HG03342 (cell line): ENCODE data around the gene PIP5K1B.

ENCODE experiments used
- ATAC-seq: cut with Tn5 transposase; IDR thresholded peaks from one replicate; pipeline ENCODE4 v1.9.1; 2021; ENCODE audit warnings: mild to moderate bottlenecking, moderate library complexity; ENCODE audit not compliant: unreplicated experiment

The PIP5K1B gene

DNA sequence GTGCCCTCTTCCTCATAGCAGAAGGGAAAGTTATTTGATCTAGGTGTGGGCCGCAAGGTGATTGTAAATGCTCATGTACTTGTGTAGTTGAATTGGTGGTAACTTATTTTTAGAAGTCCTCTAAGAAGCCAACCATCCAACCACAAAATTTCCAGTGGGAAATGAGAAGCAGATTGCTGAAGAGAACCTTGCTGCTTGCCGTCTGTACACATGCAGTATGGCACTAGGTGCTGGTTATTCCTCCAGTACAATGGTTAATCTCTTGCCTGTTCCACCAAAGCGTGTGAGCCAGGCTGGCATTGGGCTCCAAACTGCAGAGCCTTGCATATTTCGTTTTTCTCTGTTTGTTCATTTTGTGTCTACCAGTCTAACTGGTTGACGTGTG lies 28.0 kb downstream of the PIP5K1B start:
- ATAC-seq, result no peak

DNA sequence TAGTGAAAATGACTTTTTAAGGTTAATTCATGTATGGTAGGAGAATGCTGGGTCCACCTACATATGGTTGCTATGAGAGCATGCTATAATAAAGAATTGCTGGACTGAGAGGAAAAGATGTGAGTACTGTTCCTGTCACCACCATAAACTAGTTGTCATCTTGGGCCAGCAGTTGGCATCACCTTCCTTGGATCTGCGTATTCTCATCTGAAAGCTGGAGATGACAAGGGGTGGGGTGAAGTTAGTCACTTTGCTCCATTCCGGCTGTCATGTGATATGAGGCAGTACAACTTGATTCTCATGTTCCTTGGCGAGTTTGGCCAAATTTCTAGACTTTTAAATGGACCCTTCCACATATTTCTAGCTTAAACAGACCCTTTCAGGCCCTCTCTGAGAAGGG lies 33.3 kb downstream of the PIP5K1B start:
- ATAC-seq, result no peak

DNA sequence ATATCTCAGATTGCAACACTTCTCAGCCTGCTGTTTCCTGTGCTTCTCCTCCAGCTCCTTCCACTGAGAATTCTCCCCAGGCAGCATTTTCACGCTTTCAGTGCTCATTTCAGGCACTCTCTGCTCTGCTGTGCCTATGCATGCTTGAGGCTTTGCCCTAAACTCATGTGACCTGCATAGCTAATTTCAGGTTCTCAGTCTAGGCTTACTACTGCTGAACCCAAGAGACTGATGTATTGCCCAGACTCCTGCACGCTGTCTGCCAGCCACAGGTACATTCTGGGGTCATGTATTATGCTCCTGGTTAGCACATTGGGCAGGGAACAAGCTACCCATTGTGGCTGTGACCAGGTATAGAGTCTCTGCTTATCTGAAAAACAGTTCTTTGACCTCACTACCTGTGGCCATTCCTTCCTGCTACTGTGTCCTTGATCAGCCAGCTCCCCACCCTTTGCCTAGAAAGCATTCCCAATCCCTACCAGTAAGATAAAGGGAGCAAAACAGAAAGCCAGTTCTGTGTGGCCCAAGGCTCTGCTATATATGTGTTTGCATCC lies 34.7 kb downstream of the PIP5K1B start:
- no peak for ATAC-seq

DNA sequence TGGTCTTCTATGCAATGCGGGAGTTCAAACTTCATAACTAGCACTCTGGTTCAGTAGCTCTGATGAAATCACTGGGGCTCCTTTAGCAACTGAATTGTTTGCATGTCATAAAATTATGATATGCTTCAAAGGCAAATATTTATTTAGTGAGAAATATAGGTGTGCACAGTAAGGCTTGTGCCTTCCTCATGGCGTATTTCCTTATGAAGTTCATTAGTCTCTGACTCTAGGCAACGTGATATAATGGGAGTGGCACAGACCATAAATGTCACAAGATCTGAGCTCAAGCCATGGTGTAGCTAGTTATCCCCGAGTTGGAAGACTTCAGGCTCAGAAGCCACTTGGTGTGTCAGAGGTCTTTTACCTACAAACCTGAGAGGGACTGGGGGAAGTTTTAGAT lies 35.5 kb downstream of the PIP5K1B start:
- no peak for ATAC-seq

DNA sequence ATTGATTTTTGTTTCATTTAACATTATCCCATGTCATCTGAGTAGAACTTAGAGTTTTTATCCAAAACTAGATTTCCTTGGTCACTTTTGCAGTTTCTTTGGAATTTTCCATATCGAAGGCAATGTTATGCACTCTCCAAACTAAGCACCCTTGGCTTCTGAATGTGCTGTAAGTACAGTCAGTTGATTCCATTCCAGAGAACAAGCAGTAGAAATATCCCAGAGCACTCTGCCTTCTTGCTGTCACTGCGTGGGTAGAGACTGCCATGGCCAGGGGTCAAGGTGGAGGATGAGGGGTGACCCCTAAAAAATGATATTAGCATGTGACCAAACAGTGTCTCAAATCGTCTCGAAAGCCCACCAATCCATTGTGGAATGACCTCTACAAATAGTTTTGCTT lies 36.2 kb downstream of the PIP5K1B start:
- ATAC-seq, result no peak

DNA sequence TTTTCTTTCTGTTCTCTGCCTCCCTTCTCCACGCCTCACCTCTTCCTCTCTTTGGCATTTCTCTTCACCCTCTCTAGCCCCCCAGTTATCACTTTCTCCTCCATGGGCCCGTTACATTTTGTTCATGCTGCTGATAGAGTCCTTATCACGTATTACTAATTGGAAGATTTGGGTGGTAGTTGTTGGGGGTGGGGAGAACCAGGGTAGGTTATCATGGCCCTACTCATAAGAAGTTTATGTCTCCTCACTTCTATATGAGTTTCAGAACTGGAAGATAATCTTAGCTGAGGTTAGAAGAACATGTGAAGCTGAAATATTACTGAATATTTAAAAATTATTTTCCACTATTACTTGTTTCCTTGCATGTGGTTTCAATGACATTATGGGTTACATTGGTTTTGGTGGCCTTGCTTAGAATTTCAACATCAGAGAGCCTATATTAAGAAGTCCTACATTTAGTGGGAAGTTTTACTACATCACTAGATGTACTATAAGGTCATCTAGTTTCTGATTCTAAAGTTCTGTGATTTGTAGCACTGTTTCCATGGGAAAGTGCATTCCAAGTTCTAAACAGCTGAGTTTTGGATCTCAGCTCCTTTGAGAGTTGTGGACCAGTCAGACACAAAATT lies 36.8 kb downstream of the PIP5K1B start:
- ATAC-seq, result no peak

DNA sequence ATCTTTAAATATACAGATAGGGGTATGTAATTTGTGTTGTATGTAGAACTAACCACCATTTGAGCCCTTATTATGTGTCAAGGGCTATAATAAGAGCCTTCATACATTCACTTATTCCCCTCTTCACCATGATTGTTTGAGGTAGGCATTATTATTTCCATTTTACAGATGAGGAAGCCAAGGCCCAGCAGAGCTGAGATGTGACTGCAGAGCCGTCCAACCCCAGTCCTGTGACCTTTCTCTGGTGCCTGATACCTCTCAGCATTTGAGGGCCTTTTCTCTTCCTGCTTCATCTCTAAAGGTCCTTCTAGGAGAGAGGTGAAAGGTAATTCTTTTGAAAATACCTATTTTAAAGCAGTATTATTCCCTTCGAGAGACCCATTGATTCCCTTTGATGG lies 37.3 kb downstream of the PIP5K1B start:
- ATAC-seq, result no peak

DNA sequence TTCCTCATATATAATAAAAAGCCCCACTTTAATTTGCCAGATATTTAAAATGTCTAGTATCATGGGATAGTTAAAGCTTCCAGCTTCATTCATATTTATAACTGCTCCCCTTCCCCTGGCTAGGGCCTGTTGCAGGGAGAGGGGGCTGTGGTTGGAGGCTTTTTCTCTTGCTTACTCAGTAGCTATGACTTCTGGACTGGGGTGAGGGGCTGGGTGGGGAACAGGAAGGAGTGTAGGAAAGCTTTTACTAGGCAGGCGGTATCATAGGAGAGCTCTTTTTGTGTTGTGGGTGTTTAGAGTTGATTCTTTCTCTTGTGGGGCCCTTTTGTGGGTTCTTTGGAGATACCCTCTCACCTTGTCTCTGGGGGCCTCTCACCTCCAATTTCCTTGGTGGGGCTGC lies 39.4 kb downstream of the PIP5K1B start:
- no peak for ATAC-seq

DNA sequence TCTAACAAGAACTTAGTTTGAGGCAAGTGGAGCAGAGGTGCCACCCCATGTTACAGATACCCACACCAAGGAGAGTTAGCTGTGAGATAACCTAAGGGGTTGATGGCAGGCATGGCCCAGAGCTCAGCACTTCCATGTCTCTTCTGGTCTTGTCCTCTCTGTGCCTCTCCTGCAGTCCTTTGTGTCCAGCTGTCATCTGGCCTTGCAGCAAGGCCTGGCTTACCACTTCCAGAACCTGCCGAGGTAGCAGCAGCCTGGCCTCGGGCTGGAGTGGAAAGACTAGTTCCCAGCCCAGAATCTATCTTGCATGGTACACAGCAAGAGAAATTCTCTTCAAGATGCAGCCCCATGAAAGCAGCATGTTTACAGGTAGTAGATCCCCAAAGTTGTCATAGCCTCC lies 41.5 kb downstream of the PIP5K1B start:
- no peak for ATAC-seq

DNA sequence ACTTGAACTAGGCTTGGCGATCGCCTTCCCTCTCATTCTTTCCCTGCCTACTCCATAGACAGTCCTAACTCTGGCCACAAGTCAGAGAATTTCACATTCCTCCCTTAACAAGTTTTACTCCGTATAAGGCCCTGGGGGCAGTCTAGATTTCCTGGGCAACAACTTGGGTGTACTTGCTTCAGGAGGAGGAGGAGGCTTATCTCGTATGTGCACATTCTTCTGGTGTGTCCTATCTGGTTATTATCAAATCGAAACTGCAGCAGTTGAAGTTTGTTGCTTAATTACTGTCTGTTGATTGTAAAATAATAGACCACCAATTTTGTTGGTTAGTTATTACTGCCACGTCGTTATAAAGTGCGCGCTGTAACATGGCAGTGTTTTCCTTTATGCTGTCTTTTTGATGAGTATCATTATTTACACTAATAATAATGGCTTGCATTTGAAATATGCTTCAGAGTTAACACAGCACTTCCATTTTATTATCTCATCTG lies 42.0 kb downstream of the PIP5K1B start:
- no peak for ATAC-seq

DNA sequence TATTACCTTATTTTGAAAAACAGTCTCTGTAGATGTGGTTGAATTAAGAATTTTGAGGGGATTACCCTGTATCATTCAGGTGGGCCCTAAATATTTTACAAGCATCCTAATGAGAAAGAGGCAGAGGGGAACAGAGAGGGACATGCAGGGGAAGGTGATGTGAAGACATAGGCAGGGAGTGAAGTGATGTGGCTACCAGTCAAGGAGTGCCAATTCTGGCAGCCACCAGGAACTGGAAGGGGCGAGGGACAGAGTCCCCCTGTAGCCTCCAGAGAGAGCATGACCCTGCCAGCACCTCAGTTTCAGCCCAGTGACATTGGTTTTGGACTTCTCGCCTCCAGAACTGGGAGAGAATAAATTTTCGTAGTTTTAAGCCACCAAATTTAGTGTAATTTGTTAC lies 44.1 kb downstream of the PIP5K1B start:
- ATAC-seq, result no peak

DNA sequence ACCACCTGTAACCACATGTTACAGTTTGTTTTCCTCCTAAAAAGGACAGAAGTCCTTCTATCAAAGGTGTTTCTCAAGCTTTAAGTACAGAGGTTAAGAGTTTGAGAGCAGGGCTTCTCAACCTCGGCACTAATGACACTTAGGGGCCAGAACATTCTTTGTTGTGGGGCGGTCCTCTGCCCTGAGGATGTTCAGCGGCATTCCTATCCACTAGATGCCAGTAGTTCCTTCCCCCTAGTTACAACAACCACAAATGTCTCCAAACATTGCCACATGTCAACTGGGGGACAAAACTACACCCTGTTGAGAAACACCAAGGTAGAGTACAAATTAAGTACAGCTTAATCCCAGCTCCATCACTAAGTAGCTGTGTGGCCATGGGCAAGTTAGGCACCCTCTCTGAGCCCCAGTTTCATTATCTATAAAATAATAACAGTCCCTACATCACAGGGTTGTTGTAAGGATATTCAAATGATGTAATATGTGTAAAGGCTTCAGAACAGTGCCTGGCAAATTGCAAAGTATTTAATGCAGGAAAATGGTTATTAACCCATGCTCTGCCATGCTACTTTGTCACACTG lies 44.6 kb downstream of the PIP5K1B start:
- ATAC-seq, result no peak

DNA sequence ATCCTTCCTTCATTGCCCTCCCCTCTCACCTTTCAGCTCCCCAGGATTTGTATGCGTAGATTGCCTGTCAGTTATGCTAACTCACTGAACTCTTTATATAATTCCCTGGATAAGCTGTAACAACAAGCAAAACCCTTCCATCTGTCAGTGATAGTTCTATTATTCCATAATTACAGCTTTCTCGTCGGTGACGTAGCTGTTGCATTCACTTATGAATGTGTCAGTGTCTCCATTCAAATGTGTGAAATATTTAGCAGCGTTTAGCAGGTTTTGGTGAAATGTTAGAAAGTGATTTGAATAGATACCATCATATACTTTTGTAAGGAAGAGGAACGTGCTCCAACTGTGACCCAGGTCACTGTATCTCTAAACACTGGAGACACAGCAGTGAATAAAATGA lies 45.2 kb downstream of the PIP5K1B start:
- no peak for ATAC-seq

DNA sequence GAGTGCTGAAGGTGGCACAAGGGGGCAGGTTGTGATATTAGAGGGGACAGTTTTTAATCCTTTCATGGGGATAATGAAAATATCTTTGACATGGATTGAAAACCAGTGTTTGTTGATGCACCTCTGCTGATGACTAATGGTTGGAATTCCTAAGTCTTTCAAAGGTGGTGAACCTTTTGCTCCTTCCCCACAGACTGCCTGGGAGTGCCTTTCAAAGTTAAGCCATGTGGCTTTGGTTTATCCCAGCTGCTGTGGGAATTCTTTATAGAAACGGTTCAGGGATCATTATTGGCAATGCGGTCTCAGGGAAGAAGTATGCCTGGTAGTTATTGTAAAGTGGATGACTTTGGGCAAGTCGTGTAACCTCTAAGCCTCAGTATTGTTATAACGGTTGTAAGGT lies 45.7 kb downstream of the PIP5K1B start:
- ATAC-seq, result no peak

DNA sequence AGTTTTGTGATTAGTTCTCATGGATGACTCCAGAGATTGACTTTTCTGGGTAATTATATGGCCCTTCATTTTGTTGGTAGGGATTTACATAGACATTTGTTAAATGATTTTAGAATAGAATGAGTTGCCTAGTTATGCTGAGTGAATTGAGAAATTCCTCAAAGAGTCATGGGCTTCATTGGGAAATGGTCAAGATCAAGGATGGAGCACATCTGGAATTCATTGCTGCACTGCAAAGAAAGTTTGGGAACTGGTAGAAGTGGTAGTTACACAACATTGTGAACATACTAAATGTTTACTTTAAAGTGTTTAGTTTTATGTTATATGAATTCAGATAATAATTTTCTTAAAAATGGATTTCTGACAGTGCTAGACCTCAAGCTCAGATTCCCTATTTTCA lies 46.5 kb downstream of the PIP5K1B start:
- ATAC-seq, result no peak

DNA sequence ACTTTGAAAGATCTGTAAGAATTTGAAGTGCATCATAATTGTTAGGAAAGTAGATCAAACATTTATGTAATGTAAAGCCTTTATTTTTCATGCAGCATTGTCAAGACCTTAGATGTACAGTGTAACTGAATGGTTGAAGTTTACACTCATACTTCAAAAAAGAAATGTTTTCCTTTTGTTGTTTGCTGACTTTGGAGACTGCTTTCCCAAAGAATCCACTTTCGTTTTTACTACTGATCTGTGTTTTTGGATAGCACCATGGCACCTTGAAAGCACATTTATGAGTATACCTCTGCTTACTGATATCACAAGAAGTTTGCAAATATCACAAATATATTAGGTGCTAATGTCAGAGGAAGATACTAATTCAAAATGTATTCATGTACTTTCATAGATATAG lies 50.0 kb downstream of the PIP5K1B start:
- ATAC-seq, result no peak

DNA sequence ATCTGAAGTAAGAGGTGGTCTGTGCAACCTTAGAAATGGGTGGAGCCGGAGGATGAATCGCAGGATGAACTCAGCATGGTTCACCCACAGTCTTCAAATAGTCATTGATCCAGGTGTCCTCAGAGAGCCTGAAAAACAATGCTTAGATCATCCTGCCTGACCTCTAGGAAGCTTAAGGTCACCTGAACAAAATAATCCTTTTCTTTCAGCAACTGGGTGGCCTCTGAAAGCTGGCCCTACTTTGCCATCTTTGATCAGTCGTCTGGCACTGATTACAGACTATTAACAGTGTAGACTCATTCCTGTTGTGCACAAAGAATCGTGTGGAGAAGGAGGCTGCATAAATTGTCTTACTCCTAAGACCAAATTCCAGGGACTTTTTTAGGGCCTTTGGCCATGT lies 50.7 kb downstream of the PIP5K1B start:
- ATAC-seq, result no peak

DNA sequence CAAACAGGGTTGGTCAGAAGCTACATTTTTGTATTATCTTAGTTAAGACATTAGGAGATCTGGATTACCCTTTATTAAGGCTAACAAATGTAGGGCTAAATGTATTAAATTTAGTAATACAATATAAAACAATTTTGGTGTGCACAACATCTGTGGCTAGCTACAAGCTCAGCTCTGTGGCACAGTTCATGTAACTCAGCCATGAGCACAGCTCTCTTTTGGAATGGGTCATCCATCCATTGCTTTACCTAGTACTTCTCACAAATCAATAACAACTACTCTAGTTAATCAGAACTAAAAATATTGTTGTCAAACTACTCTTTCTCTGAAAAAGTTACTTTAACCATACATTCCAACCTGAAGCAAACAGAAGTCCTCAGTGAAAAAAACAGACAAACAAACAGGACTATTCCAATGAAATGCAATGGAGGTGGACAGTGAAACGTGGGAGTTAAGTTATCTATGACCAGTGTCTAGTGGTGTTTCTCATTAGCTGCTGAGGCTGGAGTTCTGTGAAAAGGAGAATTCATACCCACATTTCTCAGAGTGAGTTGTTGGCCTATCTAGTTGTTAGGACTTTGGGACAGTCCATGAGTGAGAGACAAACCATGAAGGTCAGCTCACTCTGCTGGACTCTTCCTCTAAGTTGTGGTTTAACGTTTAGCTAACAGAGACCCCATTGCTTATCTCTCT lies 55.1 kb downstream of the PIP5K1B start:
- ATAC-seq, result no peak

DNA sequence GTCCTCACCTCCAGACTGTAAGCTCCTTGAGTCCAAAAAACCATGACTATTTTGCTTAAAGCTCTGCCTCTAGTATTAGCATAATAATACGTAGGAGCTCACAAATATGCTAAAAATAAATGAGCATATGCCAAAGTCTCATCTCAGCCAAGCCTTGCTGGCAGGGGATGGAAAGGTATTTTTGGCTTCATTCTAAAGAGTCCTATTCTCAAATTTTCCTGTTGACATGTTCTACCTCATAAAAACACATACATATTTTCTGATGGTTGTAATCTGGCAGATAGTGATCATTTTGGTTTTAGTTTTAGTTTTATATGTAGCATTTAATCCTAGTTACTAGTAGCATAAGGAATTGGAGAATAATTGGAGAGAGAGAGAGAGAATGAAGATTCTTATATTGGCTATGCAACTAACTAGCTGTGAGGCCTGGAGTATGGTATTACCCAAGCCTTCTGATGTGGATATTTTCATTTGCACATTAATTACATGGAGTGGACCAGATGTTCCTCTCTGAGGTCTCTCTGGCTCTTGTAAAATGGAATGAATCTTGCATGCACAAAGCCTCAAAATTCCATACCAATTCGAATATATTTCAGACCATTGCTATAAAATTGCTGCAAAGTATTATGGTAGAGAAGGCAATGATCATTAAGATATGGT lies 55.8 kb downstream of the PIP5K1B start:
- no peak for ATAC-seq

DNA sequence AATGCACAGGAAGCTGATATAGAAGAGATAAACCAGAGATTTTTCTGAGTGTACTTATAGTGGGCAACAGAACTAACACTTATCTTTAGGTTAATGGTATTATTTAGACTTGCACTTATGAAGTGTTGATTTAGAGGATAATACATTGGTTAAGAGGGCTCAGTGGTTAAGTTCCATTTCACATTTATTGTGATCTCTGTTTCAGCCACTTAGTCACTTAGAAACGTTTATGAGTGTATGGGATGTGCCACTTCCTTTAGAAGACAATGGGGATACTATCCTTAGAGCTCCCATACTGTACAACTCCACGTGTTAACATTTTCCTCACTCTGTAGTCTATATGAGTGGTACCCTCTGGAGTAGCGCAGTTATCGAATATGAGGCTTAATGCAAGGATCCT lies 57.5 kb downstream of the PIP5K1B start:
- no peak for ATAC-seq

DNA sequence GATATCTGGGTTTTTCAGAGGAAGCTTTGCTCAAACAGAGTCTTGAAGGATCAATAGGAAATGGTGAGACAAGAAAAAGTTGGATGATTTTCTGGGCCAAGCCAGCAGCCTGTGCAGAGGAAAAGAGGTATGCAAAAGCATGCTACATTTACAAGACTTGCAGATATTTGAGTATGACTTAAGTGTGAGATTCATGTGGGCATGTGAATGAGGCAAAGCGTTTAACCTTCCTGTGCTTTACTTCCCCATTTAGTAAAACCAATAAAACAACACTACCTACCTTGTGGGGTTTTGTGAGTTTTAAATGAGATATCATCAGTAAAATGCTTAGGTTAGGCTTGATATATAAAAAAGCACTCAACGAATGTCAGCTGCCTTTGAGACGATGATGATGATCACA lies 58.1 kb downstream of the PIP5K1B start:
- peak; percentile 42 for ATAC-seq

DNA sequence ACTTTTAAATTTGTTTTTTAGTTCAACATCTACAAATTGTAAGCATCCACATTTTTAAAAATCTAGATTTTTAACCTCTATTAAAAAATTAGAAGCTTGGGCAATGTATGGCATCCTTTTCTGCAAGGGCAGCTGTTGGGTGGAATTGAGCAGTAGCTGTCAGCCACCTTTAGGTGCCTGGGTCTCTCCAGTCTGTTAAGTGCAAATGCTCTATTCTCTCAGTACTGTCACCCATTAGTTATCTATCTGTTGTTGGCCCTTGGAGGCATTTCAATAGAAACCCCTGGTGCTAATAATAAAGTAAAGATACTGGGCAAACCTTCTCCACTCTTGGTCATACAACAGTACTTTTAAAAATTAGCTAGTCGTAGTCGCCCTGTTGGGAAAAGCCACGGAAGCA lies 63.6 kb downstream of the PIP5K1B start:
- no peak for ATAC-seq
